ENCODE results near the gene HS3ST5. TPM values are rescaled to one million over a fixed set of nuclear protein-coding genes. Genes with fewer than 3 reads are reported as not detected.

HS3ST5 gene
- total and polyA plus RNA-seq, 2 donors (not counting 3 experiments of a cell fraction or from before 2014, with no cell fraction given): not detected

DNA sequence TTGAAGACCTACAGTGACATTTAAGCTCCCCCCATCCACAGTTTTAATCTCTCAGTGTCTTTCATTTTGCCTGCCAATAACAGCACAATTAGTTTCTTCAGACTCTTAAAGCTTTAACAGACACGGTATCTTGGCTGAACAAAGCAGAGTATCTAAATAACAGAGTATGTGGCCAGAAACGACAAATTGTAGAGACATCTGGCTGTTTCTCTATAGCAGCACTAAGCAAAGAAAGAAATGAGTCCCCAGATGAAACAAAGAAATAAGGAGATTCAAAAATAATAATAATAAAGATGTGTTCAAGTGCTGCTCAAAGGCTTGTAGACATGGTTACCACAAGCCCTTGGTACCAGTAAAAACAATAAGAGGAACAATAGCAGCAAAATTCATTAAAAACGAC is 274.1 kb downstream of the HS3ST5 start:
- H3K36me3 ChIP-seq (ENCODE audit: control insufficient read depth in 2 of 2, extremely low read depth in 1 of 2, insufficient read depth in 2 of 2, low read length in 2 of 2): no peaks in the 10 kb centered on the region
- ChIA-PET POLR2A (no interaction called here), CTCF (interaction anchor here (1.4 kb wide), 1 partner anchor 26 kb away, joined by 4 read pairs; no protein-coding TSS in a partner anchor)
- DNase-seq (ENCODE audit: low read depth, low spot score) (no peak), FAIRE-seq (no peak)
- intact Hi-C loops (cut with micrococcal nuclease) (no loop called here), dilution Hi-C loops (cut with MboI; ENCODE audit: extremely low pct_ligation_motif_present, low sequenced_read_pairs) (no loop called here)
- H3K27ac ChIP-seq (ENCODE audit: insufficient read depth, low read depth, low read length): no peak overlapping the region
- no peak overlapping the region for H3K9ac ChIP-seq (replicated peaks; ENCODE audit: extremely low read depth, insufficient read depth, low read length)
- no peaks in the 10 kb centered on the region for H3K79me2 ChIP-seq (ENCODE audit: control insufficient read depth, insufficient read depth, low read length)
- H3K4me3 ChIP-seq (replicated peaks in 1 of 3; ENCODE audit: insufficient read depth in 1 of 3, low read depth in 1 of 3, low read length in 3 of 3): no peak overlapping the region
- no peaks in the 10 kb centered on the region for H3K9me3 ChIP-seq (replicated peaks; ENCODE audit: control insufficient read depth, insufficient read depth, low read length)
- no TSS peak for BruUV-seq (replicated peaks)
- TF ChIP-seq CTCF (IDR thresholded peaks at IDR 0.05; ENCODE audit: extremely low read depth in 1 of 2, insufficient read depth in 1 of 2, low read depth in 1 of 2, low read length in 2 of 2) (no peak), POLR2AphosphoS5 (IDR thresholded peaks at IDR 0.05; ENCODE audit: insufficient read depth, low read depth, low read length) (no peak), POLR2A (IDR thresholded peaks at IDR 0.05; ENCODE audit: low read depth, low read length) (no peak), GATA2 (IDR thresholded peaks at IDR 0.05; ENCODE audit: insufficient read depth, insufficient read length, low read depth, low read length) (no peak), EZH2 (IDR thresholded peaks at IDR 0.05; ENCODE audit: borderline replicate concordance, low read depth, low read length, severe bottlenecking) (no peak), JUN (IDR thresholded peaks at IDR 0.05; ENCODE audit: borderline replicate concordance, insufficient read depth, insufficient read length, low read depth) (no peak), MYC (IDR thresholded peaks at IDR 0.05; ENCODE audit: low read depth, low read length) (no peak), FOS (IDR thresholded peaks at IDR 0.05; ENCODE audit: borderline replicate concordance, insufficient read depth, low read length) (no peak)
- TF ChIP-seq, protein P1, sequence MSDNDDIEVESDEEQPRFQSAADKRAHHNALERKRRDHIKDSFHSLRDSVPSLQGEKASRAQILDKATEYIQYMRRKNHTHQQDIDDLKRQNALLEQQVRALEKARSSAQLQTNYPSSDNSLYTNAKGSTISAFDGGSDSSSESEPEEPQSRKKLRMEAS (IDR thresholded peaks at IDR 0.05; ENCODE audit: insufficient read depth, insufficient read length): no peak
- H4K20me1 ChIP-seq (replicated peaks; ENCODE audit: control insufficient read depth, extremely low read depth, insufficient read depth, low read length): no peaks in the 10 kb centered on the region
- H3K4me2 ChIP-seq (ENCODE audit: insufficient read depth, low read length): no peak overlapping the region
- no peaks in the 10 kb centered on the region for H3K9me1 ChIP-seq (replicated peaks; ENCODE audit: control insufficient read depth, extremely low read depth, insufficient read depth, low read length)
- no peaks in the 10 kb centered on the region for H3K4me1 ChIP-seq (ENCODE audit: control insufficient read depth, extremely low read depth, insufficient read depth, low read length)
- no peak overlapping the region for H2AFZ ChIP-seq (ENCODE audit: low read depth, low read length)
- H3K27me3 ChIP-seq (ENCODE audit: control insufficient read depth in 2 of 2, insufficient read depth in 2 of 2, low read length in 2 of 2): peaks cover 0 to 6% of the 10 kb centered on the region in 2 experiments
